ENCODE measurements around the gene TNIK.
A peak's percentile ranks its signal among the peaks of the same experiment; 100 is the strongest.

Gene TNIK

GRCh38 chr3:171194965-171195364 is 265.2 kb downstream of the TNIK start:
- TF ChIP-seq, protein P1, sequence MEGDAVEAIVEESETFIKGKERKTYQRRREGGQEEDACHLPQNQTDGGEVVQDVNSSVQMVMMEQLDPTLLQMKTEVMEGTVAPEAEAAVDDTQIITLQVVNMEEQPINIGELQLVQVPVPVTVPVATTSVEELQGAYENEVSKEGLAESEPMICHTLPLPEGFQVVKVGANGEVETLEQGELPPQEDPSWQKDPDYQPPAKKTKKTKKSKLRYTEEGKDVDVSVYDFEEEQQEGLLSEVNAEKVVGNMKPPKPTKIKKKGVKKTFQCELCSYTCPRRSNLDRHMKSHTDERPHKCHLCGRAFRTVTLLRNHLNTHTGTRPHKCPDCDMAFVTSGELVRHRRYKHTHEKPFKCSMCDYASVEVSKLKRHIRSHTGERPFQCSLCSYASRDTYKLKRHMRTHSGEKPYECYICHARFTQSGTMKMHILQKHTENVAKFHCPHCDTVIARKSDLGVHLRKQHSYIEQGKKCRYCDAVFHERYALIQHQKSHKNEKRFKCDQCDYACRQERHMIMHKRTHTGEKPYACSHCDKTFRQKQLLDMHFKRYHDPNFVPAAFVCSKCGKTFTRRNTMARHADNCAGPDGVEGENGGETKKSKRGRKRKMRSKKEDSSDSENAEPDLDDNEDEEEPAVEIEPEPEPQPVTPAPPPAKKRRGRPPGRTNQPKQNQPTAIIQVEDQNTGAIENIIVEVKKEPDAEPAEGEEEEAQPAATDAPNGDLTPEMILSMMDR (conservative IDR thresholded peaks at IDR 0.05) = no peak
- no peak for TF ChIP-seq ZFX (IDR thresholded peaks at IDR 0.05)
- H3K27ac ChIP-seq = no peak overlapping the region

- H3K27ac ChIP-seq = no peak overlapping the region
- TF ChIP-seq, protein P1 (conservative IDR thresholded peaks at IDR 0.05) = no peak
- TF ChIP-seq ZFX (IDR thresholded peaks at IDR 0.05) = no peak
Measured at GRCh38 chr3:171193693-171194092, 266.5 kb downstream of the TNIK start.

GRCh38 chr3:171192176-171192854 is 267.9 kb downstream of the TNIK start:
- TF ChIP-seq, protein P1 (conservative IDR thresholded peaks at IDR 0.05) = no peak
- TF ChIP-seq ZFX (IDR thresholded peaks at IDR 0.05) = no peak
- H3K27ac ChIP-seq = no peak overlapping the region

DNA sequence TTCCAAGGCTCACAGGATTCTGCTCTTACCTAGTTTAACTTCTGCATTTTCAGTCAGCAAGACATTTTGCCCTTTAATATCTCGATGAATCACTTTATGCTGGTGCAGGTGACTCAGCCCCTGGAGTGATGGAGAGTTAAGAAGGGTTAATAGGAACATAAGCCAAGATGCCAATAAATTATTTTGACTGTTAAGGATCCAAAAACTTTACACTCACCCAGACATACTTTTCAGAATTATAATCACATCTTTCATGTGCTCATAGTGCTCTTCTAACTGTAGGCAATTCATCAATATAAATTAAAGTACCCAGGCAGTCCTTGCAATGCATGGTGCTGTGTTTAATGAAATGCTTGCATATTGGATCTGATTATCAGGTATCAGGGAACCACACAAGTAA is 269.5 kb downstream of the TNIK start:
- TF ChIP-seq ZFX (IDR thresholded peaks at IDR 0.05) = no peak
- TF ChIP-seq, protein P1 (conservative IDR thresholded peaks at IDR 0.05) = no peak

DNA sequence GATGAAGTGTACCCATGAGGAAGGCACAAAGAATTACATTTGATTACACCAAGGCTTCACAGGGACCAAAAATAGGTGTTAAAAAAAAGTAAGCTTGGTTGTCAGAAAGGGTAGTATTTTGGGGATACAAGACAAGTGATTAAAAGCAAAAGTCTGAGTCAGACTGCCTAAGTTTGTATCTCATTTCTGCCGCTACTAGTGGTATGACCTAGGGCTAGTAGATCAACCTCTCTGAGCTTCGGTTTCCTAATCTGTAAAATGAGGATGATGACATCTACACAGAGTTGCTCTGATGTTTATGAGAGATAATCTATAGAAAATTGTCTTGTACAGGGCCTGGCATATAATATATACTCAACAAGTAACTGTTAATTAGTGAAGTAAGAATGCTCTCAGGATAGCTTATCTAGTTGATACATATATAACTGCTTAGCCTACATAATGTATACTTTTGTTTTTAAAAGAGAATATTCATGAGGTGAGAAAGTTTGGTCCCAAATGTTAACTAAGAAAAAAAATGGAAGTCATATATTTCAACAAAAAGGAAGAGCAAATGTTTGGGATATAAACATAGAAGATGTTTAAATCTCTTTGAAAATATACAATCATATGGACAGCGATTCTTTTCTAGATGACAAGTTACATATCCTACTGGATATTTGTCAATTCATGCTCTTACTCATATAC is 270.7 kb downstream of the TNIK start:
- TF ChIP-seq, protein P1 (conservative IDR thresholded peaks at IDR 0.05) = no peak
- TF ChIP-seq ZFX (IDR thresholded peaks at IDR 0.05) = no peak
- H3K27ac ChIP-seq = no peak overlapping the region

More for the DNA sequence above, 269.5 kb downstream of the TNIK start:
- no peak overlapping the region for H3K27ac ChIP-seq

DNA sequence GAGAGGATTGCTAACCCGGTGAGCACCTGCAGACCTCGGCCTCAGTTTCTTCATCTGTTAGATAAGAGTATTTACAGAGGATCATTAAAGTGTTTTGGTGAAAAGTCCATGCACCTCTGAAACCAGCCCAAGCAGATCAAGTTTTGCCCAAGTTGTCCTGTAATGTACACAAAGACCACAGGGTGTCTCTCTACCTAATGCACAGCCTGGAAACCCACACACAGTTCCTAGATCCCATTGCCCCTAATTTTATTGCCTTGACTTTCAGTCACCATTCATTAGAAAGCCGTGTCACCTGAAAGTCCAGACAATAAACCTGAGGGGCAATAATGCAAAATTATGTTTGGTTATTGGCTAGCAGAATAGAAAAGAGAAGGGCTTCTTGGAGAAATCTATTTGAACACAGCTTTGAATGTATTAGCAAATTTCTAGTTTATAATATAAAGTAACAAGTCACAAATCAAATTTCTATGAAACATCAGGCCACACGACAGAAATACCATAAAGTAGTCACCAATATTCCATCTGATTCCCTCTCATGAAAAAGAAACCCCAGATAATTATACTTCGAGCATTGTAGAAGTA is 272.4 kb downstream of the TNIK start:
- TF ChIP-seq ZFX (IDR thresholded peaks at IDR 0.05) = no peak
- TF ChIP-seq, protein P1 (conservative IDR thresholded peaks at IDR 0.05) = peak; percentile 89
- H3K27ac ChIP-seq = no peak overlapping the region
